DND-41 (cell line): ENCODE data around the gene HIGD2A.
A peak's percentile ranks its signal among the peaks of the same experiment; 100 is the strongest.

Experiments
- ATAC-seq: fragments of 200-7000 bp; cut with Tn5 transposase; 3 replicates; pipeline ENCODE4 v1.9.1; 2021; ENCODE audit warnings: low read depth; ENCODE audit not compliant: insufficient read depth
- DNase-seq: peaks from one replicate; pipeline ENCODE4 v3.0.0-alpha.2; 2020
- H2AFZ ChIP-seq: 2 replicates; pipeline ENCODE4 v1.6.0; 2012; ENCODE audit warnings: low read depth, low read length
- H3K27ac ChIP-seq: 2 replicates; pipeline ENCODE4 v1.5.1; 2012; ENCODE audit warnings: low read length, inconsistent platforms
- H3K27me3 ChIP-seq: fragments of 200-600 bp; sonication (generic); 2 replicates; pipeline ENCODE4 v1.6.0; 2012; ENCODE audit warnings: low read length, mild to moderate bottlenecking, inconsistent platforms; ENCODE audit not compliant: insufficient read depth, poor library complexity
- H3K36me3 ChIP-seq: 2 replicates; pipeline ENCODE4 v1.5.1; 2012; ENCODE audit warnings: low read length, inconsistent platforms; ENCODE audit not compliant: insufficient read depth
- H3K4me1 ChIP-seq: 2 replicates; pipeline ENCODE4 v1.5.1; 2012; ENCODE audit warnings: mild to moderate bottlenecking, low read length; ENCODE audit not compliant: insufficient read depth
- H3K4me2 ChIP-seq: 2 replicates; pipeline ENCODE4 v1.6.0; 2012; ENCODE audit warnings: mild to moderate bottlenecking, moderate library complexity, low read length, inconsistent platforms; ENCODE audit not compliant: insufficient read depth
- H3K4me3 ChIP-seq, 2 experiments: fragments of 200-600 bp in 1 of 2; shearing (Covaris generic) in 1 of 2; 2 replicates each; pipeline ENCODE4 v1.5.1; 2012 to 2016; ENCODE audit warnings: inconsistent platforms in 2 of 2, low read length in 2 of 2, mild to moderate bottlenecking in 2 of 2, low read depth in 1 of 2, moderate library complexity in 1 of 2
- H3K79me2 ChIP-seq: 2 replicates; pipeline ENCODE4 v1.6.0; 2012; ENCODE audit warnings: low read length, inconsistent platforms; ENCODE audit not compliant: insufficient read depth
- H3K9ac ChIP-seq: 2 replicates; pipeline ENCODE4 v1.6.0; 2012; ENCODE audit warnings: low read depth, mild to moderate bottlenecking, inconsistent platforms, low read length, moderate library complexity
- H3K9me3 ChIP-seq: 2 replicates; pipeline ENCODE4 v1.5.1; 2012; ENCODE audit warnings: low read length, moderate library complexity, mild to moderate bottlenecking, inconsistent platforms; ENCODE audit not compliant: insufficient read depth, severe bottlenecking
- H4K20me1 ChIP-seq: 2 replicates; pipeline ENCODE4 v1.6.0; 2012; ENCODE audit warnings: low read length; ENCODE audit not compliant: insufficient read depth
- EZH2 ChIP-seq: IDR thresholded peaks from 3 replicates; pipeline ENCODE4 v1.6.1; 2012; ENCODE audit warnings: borderline replicate concordance, low read depth, mild to moderate bottlenecking, moderate library complexity, low read length, inconsistent platforms; ENCODE audit not compliant: severe bottlenecking
- TF ChIP-seq, protein P1 (sequence below): IDR thresholded peaks from 2 replicates; pipeline ENCODE4 v1.5.1; 2012; ENCODE audit warnings: borderline replicate concordance, low read length, moderate library complexity, mild to moderate bottlenecking; ENCODE audit not compliant: poor library complexity, severe bottlenecking; ENCODE audit errors: extremely low read depth

The HIGD2A gene

DNA sequence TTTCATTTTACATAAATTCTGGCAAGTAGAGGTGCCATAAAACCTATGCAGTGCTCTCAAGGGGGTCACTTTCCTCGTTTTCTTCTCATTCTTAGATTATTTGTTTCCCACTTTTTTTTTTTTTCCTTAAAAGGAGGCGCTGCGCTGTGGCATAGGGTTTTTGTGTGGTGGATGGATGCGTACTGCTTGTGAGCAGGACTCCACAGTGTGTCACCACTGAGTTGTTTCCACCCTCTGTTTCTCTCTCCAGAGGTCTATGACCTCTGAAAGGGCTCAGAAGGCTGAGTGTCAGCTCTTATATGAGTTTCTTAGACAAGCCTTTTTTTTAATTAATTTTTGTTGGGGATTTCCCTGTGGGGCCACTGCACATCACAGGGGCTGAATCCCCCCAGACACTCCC lies 41.4 kb downstream of the HIGD2A start:
- H3K27me3 ChIP-seq, result no peaks in the 10 kb centered on the region

DNA sequence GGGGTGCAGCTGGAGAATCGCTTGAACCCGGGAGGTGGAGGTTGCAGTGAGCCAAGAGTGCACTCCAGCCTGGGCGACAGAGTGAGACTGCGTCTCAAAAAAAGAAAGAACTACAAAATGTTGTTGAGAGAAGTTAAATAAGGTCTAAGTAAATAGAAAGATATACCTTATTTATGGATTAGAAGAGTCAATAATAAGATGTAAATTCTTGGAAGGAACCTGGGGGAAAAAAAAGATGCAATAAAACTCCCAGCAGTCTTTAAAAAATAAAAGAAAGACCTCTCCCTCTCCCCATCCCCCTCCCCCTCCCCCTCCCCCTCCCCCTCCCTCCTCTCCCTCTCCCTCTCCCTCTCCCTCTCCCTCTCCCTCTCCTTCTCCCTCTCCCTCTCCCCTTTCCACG lies 44.2 kb downstream of the HIGD2A start:
- H3K4me3 ChIP-seq, result no peak overlapping the region
- no peaks in the 10 kb centered on the region for H3K27me3 ChIP-seq
- H4K20me1 ChIP-seq, result no peaks in the 10 kb centered on the region
- H2AFZ ChIP-seq, result no peak overlapping the region
- no peak overlapping the region for H3K4me2 ChIP-seq
- peaks cover 33% of the 10 kb centered on the region for H3K4me1 ChIP-seq
- H3K36me3 ChIP-seq, result no peaks in the 10 kb centered on the region
- TF ChIP-seq EZH2, result no peak
- no peaks in the 10 kb centered on the region for H3K79me2 ChIP-seq
- H3K27ac ChIP-seq, result no peak overlapping the region
- ATAC-seq (no peak), DNase-seq (no peak)
- H3K9me3 ChIP-seq, result peaks cover 7% of the 10 kb centered on the region
- no peak overlapping the region for H3K9ac ChIP-seq

More for the DNA sequence above, 41.4 kb downstream of the HIGD2A start:
- Histone ChIP-seq H3K4me1 (peaks cover 10% of the 10 kb centered on the region), H3K9ac (no peak overlapping the region), H3K4me3 (no peak overlapping the region), H3K36me3 (no peaks in the 10 kb centered on the region), H3K9me3 (peaks cover 20% of the 10 kb centered on the region), H4K20me1 (no peaks in the 10 kb centered on the region), H2AFZ (peak overlapping the region; percentile 65; the same call in 1 of the 2 replicates), H3K4me2 (no peak overlapping the region), H3K27ac (peak overlapping the region; percentile 26; the same call in 1 of the 2 replicates), H3K79me2 (no peaks in the 10 kb centered on the region)
- DNase-seq (no peak), ATAC-seq (peak; percentile 57)
- no peak for TF ChIP-seq EZH2
- TF ChIP-seq, protein P1, sequence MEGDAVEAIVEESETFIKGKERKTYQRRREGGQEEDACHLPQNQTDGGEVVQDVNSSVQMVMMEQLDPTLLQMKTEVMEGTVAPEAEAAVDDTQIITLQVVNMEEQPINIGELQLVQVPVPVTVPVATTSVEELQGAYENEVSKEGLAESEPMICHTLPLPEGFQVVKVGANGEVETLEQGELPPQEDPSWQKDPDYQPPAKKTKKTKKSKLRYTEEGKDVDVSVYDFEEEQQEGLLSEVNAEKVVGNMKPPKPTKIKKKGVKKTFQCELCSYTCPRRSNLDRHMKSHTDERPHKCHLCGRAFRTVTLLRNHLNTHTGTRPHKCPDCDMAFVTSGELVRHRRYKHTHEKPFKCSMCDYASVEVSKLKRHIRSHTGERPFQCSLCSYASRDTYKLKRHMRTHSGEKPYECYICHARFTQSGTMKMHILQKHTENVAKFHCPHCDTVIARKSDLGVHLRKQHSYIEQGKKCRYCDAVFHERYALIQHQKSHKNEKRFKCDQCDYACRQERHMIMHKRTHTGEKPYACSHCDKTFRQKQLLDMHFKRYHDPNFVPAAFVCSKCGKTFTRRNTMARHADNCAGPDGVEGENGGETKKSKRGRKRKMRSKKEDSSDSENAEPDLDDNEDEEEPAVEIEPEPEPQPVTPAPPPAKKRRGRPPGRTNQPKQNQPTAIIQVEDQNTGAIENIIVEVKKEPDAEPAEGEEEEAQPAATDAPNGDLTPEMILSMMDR, result peak; percentile 9

DNA sequence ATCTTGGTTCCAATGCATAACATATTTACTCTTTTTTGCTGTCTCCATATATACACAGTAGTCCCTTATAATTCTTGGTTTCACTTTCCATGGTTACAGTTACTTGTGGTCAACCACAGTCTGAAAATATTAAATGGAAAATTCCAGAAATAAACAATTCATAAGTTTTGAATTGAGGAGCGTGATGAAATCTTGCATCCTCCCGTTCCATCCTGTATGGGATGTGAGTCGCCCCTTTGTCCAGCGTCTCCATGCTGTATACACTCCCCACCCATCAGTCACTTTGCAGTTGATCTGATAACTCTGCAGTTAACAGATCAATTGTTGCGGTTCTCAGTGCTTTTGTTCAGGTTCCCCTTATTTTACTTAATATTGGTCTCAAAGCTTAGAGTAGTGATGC lies 48.1 kb downstream of the HIGD2A start:
- DNase-seq (peak; percentile 48), ATAC-seq (peak; percentile 83)
- no peaks in the 10 kb centered on the region for H3K36me3 ChIP-seq
- peaks cover 7% of the 10 kb centered on the region for H3K9me3 ChIP-seq
- peak overlapping the region; percentile 80 for H3K27ac ChIP-seq
- no peaks in the 10 kb centered on the region for H3K27me3 ChIP-seq
- H3K4me3 ChIP-seq, result peak overlapping the region in 1 of 2 experiments; percentile 47; a peak in 2 of 4 replicates
- peak overlapping the region; percentile 64 for H2AFZ ChIP-seq
- TF ChIP-seq, protein P1, result no peak
- no peak for TF ChIP-seq EZH2
- H3K9ac ChIP-seq, result peak overlapping the region; percentile 41
- peaks cover 24% of the 10 kb centered on the region for H3K4me1 ChIP-seq
- peak overlapping the region; percentile 60 for H3K4me2 ChIP-seq
- H4K20me1 ChIP-seq, result no peaks in the 10 kb centered on the region
- H3K79me2 ChIP-seq, result no peaks in the 10 kb centered on the region

- Histone ChIP-seq H2AFZ (no peak overlapping the region), H3K27ac (no peak overlapping the region), H3K36me3 (no peaks in the 10 kb centered on the region), H3K79me2 (no peaks in the 10 kb centered on the region), H3K4me1 (peaks cover 24% of the 10 kb centered on the region), H3K4me3 (no peak overlapping the region), H3K4me2 (no peak overlapping the region), H4K20me1 (no peaks in the 10 kb centered on the region), H3K27me3 (no peaks in the 10 kb centered on the region), H3K9ac (no peak overlapping the region), H3K9me3 (no peaks in the 10 kb centered on the region)
- ATAC-seq (no peak), DNase-seq (no peak)
- no peak for TF ChIP-seq EZH2
- TF ChIP-seq, protein P1, result no peak
Observed at GRCh38 chr5:176438959-176439757, 50.6 kb downstream of the HIGD2A start.
